Muscle of arm (tissue), 12 donors: Measurements from ENCODE around the gene NRXN3. TPM values are rescaled to one million over a fixed set of nuclear protein-coding genes. Genes with fewer than 3 reads are reported as not detected.

Source experiments
- DNase-seq: peaks from one replicate; pipeline ENCODE4 v3.0.0-alpha.2; 2013
- polyA plus RNA-seq, 12 donors: library from polyadenylated mRNA; unstranded; fragments of 120-200 nt; gene quantifications; one replicate each; pipeline ENCODE4 v1.2.1, GENCODE V29; 2013; ENCODE audit not compliant: insufficient read length in 12 of 12

Gene NRXN3
- polyA plus RNA-seq, 12 donors = 0.43 to 8.4 (median 1.2) TPM; not detected in 2

DNA sequence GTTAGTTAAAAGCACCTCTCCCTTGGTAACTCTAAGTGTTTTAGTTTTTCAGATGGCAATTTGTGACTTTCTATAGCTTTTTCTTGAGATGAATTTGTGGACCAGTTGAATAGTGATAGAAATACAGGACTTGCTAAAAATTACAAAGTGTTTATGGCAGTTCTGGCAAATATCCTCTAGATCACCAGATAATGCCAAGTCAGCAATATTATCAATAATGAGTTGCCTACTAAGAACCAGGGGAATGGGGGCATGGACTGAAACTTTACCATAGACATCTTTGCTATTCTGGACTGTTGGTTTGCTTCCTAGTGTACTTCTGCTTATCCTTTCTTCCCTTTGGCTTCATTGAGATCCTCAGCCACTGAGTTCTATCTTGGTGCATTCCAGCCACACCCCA is 1456.9 kb downstream of the NRXN3 start:
- DNase-seq = no peak

DNA sequence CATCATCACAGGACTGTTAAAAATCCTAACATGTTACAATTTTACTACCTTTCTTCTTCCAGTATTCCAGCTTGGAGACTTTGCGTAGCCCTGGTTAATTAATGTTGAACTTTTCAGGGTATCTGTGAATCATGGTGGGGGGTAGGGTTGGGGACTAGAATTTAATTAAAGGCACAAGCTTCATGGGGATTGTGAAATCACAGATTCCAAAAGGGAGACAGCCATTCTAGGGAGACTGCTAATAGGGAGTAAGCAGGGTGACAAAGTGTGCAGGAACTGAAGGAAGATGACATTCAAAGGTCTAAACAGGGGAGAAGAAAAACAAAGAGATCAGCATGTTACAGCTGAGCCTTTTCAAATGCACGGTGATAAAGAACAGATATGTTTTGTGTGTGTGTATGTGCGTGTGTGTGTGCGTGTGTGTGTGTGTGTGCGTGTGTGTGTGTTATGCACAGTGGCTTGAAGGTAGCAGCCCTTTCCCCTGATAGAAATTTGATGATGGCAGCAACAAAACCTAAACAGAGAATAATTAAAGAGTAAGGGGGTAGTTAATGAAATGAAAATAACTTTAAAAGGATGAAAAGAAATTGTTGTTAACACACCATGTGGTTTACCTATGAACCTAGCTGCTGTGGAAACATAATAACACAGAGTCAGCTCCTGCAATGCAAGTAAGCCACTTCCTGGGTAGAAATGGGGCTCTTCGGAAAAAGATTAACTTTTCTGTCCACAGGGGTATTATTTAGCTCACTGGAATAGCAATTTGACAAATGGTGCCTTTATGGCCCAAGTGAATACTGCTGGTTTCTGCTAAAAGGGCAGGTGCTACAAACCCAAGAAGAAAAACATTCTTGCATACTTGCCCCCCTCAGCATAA is 1459.5 kb downstream of the NRXN3 start:
- no peak for DNase-seq

DNA sequence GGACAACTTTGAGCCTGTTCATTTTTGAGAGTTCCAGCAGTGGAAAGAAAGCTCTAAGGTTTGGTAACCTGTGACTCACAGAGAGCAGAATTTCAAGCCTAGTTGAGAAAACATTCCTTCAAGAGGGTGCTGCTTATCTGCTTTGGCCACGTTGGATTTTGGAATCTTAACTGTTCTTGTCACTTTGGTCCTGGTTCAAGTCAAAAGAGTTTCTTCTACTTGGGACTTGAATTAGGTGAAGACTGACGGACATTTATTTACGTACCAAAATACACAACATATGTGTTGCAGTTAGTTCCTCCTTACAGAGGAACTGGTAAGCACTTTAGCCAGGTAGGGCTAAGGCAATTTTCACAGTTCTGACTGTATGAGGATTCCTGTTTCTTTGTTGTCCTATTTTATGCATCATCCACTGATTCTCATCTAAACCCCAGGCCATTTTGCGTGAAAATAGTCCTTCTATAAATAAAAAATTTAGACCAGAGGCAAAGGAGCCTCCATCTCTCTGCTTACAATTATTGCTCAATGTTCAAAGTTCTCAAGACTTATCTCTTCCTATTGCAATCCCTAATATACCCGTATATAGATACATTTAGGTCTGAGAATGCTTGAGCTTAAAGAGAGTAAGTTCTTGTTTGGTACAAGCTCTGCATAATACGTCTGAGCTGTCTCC is 1460.3 kb downstream of the NRXN3 start:
- DNase-seq = no peak

DNA sequence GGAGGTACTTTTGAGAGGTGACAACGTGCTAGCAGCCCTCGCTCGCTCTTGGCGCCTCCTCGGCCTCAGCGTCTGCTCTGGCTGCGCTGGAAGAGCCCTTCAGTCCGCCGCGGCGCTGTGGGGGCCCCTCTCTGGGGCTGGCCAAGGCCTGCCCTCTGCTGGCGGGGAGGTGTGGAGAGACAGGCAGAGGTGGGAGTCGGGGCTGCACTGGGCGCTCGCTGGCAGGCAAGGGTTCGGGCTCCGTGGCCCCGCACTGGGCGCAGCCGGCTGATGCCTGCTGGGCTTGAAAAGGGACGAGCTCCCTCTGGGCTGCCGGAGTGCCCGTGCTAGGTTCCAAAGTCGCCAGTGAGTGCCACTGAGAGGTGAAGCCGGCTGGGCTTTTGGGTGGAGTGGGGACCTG is 1461.1 kb downstream of the NRXN3 start:
- DNase-seq = no peak

DNA sequence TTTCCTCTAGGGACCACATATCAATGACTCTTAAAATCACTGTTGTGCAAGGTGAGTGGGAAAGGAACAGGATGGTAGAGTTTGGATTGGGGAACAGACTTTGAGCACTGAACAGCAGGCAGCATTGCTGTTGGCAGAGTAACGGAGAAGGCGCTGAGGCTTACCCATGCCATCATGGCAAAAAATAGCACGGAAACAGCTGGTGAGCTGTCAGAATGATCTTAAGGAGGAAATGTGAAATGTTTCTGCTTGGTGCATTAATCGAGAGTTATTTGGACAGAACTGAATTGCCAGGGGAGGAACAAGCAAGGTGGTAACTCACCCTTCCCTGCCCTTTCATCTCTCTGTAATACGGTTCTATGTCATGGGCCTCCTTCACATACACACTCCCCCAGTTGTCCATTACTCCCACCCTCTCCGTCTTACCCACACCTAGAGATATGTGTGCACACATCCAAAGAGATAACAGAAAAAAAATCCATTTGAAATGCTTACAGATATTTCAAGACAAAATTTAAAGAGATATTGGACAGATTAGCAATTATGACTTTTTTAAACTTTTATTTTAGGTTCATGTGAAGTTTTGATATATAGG is 1468.6 kb downstream of the NRXN3 start:
- peak; percentile 4 for DNase-seq

DNA sequence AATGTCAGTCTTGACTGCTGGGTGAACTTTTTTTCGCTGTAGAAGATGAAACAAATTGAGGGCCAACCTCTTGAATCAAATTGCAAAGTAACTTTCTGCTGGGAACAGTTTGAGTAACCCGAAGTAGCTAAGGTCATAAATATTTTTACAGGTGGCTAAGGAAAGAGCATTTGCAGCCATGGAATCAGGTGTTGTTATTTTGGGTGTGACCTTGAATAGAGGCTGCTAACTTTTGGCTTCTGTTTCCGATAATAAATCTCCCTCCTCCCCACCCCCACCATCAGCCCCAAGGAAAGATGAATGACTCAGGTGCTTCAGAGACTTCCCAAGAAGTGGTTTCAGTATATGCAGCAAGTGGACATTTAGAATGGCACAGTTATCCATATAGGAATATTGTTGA is 1469.4 kb downstream of the NRXN3 start:
- DNase-seq = no peak

DNA sequence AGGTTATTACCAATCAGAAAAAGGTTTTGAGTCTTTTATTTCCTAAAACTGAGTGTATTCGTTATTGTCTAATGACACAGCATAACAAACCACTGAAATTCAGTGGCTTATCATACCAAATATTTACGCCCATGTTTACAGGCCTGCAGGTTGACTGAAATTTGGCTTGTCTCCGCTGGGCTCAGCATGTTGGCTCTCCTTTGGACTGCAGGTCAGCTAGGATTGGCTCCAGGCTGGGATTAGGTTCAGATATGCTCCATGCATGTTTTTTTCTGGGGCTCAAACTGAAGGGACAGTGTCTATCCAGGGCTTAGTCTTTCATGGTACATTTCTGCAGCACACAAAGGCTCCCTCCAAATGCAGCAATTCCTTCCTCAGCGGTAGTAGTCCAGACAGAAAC is 1471.2 kb downstream of the NRXN3 start:
- no peak for DNase-seq

DNA sequence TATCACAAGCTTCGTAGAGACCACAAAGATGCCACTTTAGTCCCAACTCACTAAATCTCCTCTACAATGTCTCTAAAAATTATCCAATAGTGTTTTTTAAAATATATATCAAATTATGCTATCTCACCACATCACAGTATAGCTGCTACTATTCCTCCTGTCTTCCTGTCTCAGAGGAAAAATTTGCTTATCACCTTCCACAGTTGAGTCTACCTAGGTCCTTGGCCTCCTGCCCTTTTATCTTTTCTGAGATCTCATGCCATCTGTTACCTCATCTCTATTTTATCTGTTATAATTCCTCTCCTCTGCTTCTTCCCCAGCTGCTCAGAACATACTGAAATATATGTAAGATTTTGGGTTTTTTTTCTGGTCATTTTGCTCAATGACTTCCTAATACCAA is 1473.0 kb downstream of the NRXN3 start:
- DNase-seq = no peak

DNA sequence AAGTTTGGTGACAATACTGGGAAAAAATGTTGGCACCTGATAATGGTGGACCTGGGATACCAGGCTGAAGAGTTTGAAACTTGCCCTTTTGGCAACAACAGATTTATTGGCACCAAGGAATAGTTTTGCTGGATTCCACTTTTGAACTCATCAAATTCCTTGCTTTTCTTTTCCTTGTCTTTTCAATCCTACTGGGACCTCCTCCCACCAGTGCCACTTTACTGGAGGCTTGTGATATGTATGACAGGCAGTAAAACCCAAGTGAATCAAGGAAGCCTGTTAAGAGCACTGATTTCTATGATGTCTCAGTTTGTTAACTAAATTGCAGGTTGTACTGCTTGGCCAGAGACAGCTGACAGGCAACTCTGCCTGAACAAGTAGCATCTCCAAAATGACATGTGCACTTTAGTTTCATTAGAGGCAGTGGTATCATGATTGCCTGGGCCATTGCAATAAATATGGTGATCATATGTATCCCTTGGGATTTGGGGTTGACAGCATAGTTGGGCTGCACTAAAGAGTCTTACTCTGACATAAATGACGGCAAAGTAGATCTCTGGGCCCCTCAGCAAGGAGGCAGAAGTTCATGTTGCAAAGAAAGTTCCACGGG is 1475.7 kb downstream of the NRXN3 start:
- DNase-seq = no peak

DNA sequence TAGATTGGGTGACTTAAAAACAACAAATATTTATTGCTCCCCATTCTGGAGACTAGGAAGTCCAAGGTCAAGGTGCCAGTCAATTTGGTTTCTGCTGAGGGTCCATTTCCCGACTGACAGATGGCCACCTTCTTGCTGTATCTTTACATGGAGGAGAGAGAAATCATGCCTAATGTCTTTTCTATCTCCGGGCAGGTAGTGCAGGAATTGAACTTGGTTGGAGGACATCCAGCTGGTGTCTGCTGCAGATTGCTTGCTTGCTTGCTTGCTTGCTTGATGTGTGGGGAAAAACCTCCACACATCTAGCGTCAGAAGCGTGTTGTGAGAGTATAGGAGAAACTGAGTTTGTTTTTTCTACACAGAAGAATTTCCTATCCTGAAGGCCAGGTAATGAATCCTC is 1479.7 kb downstream of the NRXN3 start:
- DNase-seq = no peak

DNA sequence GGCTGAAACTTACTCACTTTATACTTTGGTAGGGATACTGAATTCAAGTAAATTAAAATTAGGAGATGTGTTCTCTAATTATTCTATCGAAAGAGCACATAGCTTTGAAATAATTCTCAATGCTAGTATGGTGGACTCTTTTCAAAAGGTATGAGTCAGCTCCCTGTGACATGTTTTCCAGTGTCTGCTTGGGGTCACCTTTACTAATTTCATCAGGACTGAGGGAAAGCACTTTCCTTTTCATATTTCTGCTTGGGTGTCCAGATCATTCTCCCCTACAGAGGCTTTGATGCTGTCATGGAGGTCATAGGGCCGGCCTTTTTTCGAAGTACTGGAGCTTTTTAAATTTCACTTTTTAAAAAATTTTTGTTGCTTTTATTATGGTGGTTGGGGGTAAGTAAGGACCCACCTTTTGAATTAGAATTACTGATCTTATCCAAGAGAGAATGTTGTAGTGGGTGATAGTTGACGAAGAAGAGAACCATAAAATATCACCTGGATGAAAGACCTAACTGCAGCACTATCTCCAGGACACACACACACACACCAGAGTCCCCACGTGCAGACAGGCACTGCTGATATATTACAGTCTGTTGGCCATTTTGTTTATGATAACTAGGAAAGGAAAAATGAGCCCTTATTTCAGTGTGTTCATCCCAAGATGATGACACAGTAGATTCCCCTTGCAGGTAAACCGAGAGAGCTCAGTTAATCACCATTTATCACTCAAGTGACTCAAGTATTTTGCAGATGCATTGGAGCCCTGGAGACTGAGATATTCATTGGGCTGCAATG is 1482.5 kb downstream of the NRXN3 start:
- DNase-seq = no peak

DNA sequence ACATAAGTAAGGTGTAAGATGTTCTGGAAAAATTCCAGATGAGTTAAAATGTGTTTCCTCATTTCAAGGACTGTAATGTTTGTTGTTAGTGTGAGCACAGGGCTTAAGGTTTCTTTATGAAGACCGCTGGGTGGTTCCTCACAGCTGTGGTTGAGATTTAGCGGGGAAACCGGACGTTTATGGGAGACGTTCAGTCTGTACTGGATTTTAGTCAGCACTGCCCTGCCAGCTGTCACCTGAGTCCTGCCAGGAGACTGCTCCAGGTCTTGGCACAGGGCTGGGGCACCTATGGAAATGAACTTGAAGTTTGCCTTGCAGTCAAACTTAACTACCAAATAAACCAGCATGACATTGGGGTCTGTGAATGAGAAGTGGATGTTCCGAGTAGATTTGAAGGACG is 1485.9 kb downstream of the NRXN3 start:
- DNase-seq = no peak

DNA sequence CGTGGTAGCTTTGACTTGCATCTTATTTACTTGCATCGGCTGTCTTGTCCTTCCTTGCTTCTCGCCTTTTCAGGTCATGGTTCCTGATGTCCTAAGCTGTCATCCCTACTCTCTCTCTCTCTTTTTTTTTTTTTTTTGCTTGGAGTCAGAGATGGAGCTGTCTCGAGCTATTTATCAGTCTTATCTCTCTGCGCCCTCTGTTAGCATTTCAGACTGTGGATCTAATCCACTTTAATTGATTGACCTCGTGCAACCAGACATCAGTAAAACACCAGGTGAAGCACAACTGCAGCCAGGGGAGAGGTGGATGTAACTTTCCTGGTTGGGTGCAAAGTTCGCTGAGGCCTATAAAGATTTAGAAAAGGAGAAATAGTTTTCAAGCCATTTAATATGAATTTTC is 1486.3 kb downstream of the NRXN3 start:
- DNase-seq = no peak

DNA sequence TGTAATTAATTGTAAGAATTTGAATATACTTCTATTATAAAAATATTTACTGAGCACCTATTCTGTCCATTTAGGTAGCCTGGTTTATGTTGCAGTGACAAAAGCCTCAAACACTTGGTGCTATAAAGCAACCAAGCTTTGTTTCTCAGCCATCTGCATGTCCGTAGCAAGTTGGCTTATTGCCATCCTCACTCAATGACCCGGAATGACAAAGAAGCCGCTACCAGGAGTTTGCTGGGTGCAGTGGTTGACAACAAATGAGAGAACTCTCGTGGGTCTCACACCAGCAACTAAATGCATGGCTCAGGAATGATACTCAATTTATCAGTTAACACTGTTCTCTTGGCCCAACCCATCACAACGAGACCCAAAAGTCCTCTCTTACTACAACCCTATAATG is 1488.0 kb downstream of the NRXN3 start:
- no peak for DNase-seq

DNA sequence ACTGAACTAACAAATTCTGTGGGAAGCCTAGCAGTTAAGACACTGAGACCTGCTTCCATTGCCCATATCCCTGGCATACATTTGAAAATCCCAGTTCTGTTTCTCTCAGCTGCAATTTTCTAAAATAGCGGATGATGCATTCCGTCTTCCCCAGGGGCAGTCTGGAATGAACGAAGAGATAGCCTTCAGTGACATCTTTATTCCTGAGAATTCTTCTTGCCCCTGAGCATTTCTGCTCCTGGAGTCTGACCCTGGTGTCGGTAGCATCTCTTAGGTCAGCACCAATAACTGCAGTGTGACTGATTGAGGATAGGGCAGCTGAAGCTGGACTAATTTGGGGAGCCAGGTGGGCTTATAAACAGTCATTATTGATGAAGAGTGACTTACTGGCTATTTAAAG is 1488.6 kb downstream of the NRXN3 start:
- DNase-seq = no peak

DNA sequence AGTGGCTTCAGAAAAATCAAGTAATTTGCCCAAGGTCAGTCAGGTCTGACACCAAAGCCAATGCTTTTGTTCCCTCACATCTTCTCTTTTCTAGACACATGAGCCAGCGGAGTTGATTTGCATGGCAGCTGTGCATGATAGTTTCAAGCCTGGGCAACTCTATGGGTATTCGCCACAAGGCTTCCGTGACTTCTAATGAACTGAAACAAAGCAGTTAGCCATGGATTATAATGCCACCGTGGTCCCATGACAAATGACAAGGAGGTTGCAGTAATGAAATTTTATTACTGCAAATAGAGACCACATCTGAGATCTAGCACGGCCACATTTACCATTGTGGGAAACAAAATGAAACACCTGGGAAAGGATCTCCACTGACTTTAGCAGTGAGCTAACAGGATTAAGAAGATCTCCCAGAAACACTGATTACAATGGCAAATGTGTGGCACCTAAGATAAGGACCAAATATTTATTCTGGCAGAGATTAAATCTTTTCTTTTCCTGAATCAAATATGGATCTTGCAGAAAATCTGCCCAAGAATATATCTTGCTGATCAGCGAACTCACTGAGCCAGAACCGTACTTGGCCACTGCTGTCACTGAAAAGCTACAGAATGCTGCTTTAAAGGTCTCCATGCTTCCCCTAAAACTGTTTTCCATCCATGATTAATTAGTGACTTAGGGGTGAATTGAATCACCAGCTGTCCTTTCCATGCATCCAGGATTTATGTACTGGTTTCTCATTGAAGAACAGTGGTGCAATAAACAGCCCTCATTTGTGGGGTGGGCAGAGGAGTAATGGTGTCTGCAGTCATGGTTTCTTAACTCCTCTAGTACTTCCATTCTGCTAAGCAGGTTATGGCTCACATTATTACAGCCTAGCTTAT is 1490.1 kb downstream of the NRXN3 start:
- DNase-seq = no peak

DNA sequence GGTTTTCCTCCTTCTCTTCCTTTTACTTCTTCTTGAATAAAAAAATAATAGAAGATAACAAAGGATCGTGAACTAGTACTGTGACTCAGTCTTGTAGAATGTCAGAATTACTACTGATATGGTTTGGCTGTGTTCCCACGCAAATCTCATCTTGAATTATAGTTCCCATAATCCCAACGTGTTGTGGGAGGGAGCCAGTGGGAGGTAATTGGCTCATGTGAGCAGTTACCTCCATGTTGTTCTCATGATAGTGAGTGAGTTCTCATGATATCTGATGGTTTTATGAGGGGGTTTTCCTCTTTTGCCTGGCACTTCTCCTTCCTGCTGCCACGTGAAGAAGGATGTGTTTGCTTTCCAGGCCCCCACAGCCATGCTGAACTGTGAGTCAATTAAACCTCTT is 1491.6 kb downstream of the NRXN3 start:
- no peak for DNase-seq

DNA sequence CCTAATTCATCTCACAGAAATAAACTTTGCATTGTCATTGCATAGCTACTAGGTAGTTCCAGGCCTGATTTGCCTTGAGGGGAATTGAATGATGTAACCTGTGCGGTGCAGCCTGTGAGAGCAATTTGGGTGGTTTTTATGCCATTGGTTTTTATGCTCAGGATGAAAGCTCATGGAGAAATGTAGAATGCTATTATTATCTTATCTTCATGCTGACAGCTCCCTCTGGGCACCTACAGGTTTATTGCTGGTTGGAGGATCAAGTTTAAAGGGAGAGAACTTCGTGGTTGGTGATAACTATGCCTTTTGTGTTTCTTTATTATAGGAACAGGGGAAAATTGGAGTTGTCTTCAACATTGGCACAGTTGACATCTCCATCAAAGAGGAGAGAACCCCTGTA is 1493.3 kb downstream of the NRXN3 start:
- no peak for DNase-seq

DNA sequence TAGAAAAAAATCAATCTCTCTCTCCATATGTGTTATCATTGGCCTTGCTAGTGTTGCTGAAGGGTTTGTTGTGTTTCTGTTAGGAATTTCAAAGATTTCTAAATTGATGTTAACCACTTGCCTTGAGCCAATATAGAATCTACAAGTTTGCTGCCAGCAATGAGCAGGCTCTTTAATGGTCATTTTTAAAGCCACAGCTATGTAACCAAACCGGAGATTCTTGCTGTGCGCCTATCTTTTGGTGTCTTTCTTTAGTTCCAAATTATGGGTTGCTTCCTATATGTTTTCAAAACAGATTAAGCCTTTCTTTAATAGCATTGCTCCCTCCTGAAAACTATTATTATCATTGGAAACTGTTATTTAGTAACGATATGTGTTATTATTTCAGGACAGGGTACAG is 1495.4 kb downstream of the NRXN3 start:
- DNase-seq = no peak

DNA sequence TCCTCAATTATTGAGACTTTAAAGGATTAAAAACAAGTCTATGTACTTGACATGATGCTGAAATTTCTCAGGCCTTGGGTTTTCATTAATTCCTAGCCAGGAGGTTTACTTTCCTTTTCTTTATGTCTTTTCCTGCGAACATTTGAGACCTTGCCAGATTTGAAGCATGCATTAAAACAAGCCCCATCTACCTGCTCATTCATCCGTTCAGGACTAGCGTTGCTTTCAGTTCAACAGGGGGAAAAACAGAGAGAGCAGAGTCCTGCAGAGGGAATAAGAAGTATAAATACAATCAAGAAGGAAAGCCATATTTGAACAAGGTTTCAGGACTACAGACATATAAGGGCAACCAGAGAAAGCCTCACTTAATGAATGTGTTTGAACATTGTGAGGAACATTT is 1498.8 kb downstream of the NRXN3 start:
- no peak for DNase-seq

DNA sequence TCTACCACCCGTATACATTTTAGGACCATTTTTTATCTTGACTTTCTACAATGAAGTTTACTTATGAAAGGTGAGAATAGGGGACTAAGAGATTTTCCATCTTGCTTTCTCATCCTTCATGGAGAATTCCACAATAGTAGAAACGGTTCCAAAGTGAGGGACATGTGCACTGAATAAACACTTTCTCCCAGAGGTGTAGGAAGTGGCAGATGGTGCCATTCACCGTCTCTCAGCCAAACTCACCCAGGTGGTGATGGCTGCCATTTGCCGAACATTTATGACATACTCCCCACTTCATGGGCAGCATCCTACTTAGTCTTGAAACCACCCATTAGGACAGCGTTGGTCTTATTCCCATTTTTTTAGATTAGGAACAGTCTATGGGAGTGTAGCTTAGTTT is 1500.6 kb downstream of the NRXN3 start:
- no peak for DNase-seq
